HG02610 (cell line): ENCODE measurements around the gene RSAD1.

ENCODE experiments used
- ATAC-seq: cut with Tn5 transposase; IDR thresholded peaks from one replicate; pipeline ENCODE4 v1.9.1; 2021; ENCODE audit warnings: mild to moderate bottlenecking, moderate library complexity; ENCODE audit not compliant: unreplicated experiment

Gene RSAD1

DNA sequence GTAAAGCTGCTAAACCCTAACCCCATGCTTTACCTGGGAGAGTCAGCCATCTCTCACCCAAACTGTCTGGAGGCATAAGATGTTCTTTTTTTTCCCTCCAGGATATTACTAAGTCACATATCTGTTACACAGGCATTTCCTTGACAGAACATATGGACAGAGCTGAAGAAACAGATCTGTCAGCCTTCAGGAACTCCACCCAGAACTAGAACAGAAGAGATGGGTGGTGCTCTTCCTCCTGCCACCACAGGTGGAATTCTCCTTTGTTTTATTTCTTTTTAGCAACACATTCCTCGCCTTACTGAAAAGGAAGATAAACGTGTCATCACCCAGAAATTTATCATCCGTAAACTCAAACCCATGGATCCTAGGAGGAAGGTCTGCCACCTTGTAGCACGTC lies 38.4 kb downstream of the RSAD1 start:
- ATAC-seq = no peak

DNA sequence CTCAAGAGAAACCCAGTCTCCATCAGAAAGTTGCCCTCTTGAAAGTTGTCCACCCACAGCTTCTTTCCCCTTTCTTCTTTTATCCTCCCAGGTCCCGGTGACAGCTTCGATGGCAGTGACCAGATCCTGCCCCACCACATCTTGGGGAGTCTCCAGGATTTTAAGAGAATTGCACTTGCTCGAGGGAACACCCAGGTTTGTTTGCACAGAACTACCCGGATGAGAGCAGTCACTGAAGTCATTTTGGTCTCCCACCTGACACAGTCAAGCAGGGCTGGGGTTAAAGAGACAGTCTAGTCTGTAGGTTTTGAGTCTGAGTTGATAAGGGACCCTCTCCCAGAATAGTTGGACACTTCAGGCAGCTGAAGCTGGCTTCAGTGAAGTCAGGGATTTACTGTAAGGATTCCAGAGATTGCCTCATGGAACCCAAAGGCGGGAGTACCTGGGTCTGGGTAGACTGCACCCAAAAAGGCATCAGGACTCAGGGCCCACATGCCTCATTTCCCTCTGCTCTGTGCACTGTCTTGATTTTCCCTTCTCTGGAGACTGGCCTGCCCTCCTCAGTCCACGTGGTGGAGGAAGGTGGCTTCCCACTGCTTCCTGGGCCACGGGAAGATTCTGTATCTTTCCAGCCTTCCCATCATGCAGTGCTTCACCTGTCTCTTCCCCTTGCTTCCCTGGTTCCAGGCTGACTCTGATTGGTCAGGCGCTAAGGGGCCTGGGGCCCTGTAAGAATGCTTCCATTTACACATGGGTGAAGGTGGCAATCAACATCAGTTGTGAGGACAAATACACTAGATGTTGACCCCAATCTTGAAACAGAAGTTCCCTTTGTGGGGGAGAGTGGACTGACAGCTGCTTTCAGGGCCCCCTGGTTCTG lies 39.1 kb downstream of the RSAD1 start:
- ATAC-seq = no peak

GRCh38 chr17:50518384-50519023 lies 39.8 kb downstream of the RSAD1 start:
- no peak for ATAC-seq

DNA sequence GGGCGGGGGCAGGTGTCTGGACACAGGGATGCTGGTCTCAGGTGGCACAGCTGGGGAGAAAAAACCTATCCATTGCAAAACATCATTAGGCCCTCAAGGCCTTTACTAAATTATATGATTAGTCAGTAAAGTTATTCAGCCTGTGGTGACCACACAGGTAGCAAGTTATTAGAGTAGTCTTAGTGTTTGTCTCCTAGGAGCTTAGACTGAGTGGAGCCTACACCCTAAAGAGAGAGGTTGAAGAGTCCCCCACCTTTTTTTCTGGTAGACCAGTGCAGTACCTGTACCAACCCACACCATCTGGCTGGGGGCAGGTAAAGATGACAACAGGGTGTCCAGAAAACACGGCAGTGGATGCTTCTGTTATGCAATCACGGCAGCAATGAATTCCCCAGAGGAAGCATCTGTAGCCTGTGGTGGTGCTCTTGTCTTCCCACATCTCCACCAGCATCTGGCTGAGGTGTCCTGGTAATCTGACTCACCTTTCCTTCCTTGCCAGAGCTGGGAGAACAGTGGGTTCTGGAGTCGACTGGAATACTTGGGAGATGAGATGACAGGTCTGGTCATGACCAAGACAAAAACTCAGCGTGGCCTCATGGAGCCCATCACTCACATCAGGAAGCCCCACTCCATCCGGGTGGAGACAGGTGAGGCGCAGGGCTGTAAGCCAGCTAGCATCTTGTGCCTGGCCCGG lies 40.6 kb downstream of the RSAD1 start:
- no peak for ATAC-seq

DNA sequence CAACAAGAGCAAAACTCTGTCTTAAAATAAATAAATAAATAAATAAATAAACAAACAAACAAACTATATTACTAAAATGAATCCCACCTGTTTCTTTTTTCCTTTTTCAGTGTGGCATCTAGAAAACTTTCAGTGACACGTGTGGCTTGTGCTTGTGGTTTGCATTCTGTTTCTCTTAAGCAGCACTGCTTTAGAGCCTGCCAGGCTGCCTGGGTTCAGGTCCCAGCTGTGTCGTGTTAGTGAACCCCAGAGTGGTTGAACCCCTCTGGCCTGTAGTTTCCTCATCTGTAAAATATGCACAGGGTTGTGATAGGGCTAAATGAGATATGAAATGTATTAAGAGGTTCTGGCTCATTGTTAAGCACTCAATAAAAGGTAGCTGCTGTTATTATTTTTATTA lies 41.8 kb downstream of the RSAD1 start:
- no peak for ATAC-seq

- no peak for ATAC-seq
Measured at GRCh38 chr17:50521514-50521913, 42.9 kb downstream of the RSAD1 start.

GRCh38 chr17:50522766-50523165 lies 44.1 kb downstream of the RSAD1 start:
- ATAC-seq = no peak

- ATAC-seq = no peak
Measured at GRCh38 chr17:50523208-50523607, 44.5 kb downstream of the RSAD1 start.

DNA sequence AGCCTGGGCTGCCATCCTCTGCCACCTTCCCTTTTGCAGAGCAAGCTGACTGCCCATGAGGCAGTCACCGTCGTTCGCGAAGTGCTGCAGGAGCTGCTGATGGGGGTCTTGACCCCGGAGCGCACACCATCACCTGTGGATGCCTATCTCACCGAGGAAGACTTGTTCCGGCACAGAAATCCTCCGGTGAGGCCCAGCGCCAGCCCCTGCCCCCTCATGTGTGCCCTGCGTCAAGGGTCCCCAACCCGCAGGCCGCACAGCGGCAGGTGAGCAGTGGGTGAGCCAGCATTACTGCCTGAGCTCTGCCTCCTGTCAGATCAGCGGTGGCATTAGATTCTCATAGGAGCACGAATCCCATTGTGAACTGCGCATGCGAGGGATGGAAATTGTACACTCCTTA lies 46.2 kb downstream of the RSAD1 start:
- no peak for ATAC-seq

GRCh38 chr17:50527155-50527762 lies 48.6 kb downstream of the RSAD1 start:
- ATAC-seq = no peak

GRCh38 chr17:50527949-50528474 lies 49.4 kb downstream of the RSAD1 start:
- ATAC-seq = no peak

GRCh38 chr17:50529849-50530248 lies 51.2 kb downstream of the RSAD1 start:
- no peak for ATAC-seq

DNA sequence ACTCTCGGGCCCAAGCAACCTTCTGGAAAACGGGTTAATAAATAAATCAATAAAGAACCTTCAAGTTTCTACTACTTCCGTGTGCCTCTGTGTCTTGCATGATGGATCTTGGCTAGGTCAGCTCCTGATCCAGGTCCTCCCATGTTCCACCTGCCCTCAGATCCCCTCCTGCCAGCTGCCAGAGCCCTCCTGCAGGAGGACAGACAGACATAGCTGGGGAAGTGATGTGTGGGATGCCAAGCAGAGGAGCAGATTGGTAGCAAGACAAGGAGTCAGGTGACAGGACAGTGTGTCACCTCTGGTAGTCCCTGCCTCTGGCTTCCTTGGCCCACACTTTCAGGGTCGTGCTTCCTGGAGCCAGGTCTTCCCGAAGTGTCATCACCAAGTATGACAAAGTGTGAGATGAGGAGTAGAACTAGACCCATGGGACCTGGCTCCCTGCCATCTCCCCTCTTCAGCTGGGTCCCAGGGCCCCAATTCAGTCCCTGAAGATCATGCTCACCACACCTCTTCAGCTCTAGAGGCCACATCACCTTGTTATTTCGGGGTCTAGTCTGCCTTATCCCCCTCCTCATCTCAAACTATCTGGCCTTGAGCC lies 52.9 kb downstream of the RSAD1 start:
- ATAC-seq = no peak

GRCh38 chr17:50532452-50533024 lies 53.9 kb downstream of the RSAD1 start, which contains the start of gene EPN3:
Gene EPN3 (plus strand): TSS chr17:50532735. CDS start chr17:50536557, 3,822 bp downstream.
- no peak for ATAC-seq

DNA sequence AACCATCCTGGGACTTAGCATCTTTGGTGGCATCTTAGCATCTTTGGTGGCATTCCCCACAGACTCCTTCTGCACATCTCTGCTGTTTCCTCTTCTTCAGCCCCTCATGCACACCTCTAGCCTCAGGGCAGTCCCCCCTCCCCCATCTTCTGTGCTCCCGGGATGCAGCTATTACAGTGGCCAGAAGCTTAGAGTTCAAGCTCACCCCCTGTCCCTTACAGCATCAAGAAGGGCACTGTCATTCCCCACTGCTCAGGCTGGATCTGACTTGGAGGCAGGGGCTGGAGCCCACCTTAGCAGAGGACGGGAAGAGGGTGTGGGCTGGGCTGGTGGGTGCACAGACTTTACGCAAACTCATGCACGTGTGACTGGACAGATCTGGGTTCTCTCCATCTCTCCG lies 54.5 kb downstream of the RSAD1 start:
- no peak for ATAC-seq

GRCh38 chr17:50533720-50534148 lies 55.1 kb downstream of the RSAD1 start:
- no peak for ATAC-seq

DNA sequence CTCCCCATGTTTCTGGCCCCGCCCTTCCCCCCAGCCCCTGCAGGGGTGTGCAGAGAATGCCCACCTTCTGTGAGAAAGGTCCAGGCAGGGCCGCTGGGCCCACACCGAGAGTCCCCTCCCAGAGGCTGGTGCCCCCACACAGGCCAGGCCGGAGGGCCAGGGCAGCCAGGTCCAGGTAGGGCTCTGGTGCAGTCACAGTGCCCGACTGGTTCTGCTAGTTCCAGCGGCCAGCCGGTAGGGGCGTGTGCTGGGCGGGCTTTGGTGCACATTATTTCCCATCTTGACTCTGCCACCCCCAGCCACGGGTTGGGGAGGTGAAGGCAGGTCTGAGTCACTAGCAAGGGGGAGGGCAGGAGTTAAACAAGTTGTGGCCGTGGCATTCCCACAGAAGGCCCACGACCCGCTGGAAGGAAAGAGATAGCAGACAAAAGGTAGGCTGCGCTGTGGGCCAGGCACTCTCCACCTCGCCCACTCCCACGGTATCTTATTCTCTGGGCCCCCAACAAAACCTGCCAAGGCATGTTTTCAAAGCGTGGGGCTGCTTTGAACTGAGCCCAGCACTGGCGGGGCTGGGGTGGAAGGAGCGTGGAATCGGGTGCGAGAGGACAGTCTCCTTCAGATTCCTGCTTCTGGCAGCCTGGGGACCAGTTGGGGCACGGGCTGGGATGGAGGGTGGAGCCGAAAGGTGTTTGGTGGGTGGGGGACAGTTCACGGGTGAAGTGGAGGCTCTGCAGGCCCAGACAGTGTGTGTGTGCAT lies 55.7 kb downstream of the RSAD1 start:
- ATAC-seq = no peak

GRCh38 chr17:50534979-50535326 lies 56.3 kb downstream of the RSAD1 start:
- no peak for ATAC-seq

- ATAC-seq = no peak
Measured at GRCh38 chr17:50535407-50535806, 56.7 kb downstream of the RSAD1 start.
